Kasumi-1 (cell line): ENCODE measurements around the gene YLPM1.

ENCODE experiments used
- DNase-seq, 2 experiments: peaks; one replicate each; lab custom pipeline; 2025; lab: John Stamatoyannopoulos, UW

YLPM1 gene

DNA sequence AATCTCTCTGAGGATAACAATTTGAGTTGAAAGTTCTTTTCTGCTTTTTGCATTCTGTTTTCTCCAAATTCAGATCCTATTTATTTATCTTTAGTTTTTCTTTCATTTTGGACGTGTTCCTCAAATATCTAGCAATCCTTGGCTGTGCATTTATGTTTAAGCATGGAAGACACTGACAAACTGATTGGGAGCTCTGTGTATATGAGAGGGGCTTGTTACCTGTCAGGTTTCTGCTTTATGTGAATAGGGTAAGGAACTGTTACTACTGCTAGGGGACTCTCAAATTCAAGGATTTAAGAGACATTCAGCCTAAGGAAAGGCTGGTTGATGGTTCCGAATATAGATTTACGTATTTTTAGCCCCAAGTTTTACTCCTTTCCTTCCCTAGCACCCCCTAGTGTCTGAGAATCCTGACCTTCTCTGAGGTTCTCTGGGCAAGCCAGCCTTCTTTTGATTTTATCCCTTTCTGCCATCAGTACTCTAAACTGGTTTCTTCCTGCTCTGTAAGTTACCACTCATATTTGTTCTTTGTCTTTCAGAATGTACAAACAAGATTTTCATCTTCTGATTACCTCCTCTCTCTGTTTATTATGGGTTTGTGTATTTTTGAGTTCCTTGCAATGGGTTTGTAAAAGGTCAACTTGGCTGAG lies 30.5 kb downstream of the YLPM1 start:
- DNase-seq = peak; percentile 16 to 47

DNA sequence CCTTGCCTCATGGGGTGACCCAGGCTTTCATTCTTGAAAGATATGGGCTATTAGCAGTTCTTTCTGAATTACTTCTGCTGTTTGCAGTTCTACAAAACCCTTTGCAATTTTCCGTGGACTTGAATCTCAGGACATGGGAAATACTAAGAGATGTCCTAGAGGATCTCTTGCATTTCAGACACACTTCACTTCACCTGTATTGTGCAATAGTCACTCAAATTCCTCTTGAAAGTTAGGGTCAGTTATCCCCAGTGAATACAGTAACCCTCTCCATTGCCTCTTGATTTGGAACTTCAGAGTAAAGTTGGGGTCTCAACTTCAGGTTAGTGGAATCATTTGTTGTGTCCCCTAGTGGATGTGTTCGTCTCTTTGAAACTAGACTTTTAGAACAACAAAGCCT lies 31.8 kb downstream of the YLPM1 start:
- no peak for DNase-seq

DNA sequence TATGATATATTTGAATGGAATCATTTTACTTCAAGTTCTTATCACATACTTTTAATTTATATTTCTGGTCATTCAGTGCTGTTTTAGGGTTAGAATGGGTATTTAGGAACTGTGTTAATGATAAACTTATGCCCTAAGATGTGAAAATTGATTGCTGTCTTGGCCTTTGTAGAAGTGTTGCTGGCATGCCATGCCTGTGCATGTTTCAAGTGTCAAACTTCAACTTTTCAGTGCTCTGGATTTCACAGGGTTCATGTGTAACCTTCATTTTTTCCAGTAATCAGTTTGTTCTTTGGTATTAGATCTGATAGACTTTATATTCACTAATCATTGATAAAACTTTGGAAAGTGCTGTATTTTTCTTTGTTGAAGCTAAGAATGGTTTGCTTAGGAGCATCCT lies 36.6 kb downstream of the YLPM1 start:
- no peak for DNase-seq

DNA sequence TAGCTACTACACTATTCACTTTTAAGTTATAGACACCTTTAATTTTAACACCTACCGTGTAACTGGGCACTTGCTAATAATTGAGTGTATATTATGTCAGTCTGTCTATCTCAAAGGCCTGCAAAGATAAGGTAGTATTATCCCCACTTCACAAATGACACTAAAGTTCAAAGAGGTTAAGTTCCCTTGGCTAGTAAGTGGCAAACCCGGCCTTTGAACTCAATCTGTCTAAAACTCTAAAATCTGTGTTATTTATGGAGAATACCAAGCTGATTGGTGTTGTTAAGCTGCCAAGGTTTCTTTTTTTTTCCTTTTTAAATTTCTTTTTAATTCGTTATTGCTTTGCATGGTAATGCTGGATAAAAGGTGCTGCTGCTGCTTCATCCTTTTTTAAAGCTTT lies 37.7 kb downstream of the YLPM1 start:
- DNase-seq = no peak

DNA sequence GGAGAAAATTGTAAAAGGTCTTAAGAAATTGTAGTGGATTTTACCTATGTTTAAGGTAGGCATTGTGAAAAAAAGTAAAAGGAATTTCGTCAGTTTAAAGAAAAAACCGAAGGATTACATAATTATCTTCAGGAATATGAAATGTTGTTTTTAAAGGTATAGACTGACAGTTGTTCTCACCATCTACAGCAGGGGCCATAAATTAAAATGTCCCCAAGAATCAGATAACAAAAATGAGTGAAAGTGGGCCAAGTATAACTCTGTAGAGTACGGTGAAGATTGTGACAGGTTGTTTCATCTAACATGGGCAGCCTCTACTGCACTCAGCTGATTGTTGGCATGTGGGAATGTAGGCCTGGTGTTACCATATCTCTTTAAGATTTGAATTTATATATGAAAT lies 38.3 kb downstream of the YLPM1 start:
- DNase-seq = no peak

DNA sequence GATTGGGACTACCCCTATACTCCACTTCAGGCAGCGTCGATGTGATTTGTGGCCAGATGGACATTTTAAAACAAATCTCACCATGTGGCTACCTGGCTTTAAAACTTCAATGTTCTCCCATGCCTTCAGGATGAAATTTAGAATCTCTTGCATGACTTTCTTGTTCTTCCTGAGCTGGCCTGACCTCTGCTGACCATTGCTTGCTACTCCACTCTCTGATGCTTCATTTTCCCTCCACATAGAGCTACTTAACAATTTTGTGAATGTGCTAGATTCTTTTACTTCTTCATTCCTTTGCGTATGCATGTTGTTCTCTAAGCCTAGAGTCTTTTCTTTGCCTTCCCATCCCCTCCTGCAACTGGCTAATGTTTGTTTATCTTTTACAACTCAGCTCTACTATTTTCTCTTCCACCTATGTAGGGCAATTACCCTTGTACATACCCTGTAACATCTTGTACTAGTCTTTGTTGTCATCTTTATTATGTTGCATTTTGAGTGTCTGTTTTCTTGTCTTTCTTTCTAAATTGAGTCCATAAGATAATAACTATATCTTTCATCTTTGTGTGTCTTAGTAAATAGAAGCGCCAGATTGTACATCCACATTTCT lies 41.2 kb downstream of the YLPM1 start:
- DNase-seq = peak; percentile 67 to 78

DNA sequence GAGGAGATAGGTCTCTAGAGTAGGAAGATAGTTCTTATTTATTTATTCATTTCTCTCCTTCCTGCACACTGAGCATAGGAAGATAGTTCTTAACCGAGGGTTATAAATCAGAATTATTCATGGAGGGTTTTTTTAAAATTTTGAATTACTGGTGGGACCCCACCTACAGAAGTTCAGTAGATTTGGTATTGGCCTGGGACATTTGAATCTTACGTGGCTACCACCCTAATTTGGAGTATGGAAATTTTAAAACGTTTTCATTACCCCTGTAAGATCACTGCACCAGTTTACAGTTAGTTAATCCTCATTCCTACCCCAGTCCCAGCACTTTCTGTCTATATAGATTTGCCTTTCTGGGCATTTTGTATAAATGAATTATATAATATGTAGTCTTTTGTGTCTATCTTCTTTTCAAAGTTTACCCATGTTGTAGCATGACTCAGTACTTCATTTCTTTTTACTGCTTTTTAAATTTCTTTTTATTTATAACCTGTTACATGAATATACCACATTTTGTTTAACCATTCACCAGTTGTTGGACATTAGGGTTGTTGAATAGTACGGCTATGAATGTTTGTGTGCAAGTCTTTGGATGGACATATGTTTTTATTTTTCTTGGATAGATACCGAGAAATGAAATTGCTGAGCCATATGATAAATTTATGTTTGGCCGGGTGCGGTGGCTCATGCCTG lies 44.9 kb downstream of the YLPM1 start:
- no peak for DNase-seq

DNA sequence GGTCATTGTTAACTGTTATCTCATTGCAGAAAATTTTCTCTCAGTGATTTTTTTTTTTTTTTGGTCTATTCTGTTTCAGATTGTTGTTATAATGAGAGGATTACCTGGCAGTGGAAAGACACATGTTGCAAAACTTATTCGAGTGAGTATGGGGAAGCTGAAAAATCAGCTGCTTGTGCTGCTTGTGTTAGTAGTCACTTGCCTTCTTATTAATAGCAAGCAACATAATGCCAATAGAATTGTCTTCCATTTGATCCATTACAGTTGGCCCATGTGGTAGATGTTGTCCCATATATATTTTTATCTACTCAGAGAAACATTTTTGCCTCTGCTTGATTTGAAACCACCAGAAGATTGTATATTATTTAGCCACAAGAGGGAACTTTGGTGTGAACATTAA lies 53.0 kb downstream of the YLPM1 start:
- no peak for DNase-seq

DNA sequence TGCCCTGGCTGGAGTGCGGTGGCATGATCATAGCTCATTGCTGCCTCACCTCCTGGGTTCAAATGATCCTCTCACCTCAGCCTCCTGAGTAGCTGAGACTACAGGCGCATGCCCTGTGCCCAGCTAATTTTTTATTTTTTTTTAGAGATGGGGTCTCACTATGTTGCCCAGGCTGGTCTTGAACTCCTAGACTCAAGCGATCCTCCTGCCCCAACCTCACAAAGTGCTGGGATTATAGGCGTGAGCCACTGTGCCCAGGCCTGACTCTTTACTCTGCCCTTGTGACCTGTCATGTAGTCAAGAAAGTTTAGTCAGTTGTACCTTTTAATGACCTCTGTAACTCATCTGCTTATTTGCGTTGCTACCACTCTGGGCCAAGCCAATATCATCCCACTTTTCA lies 57.2 kb downstream of the YLPM1 start:
- no peak for DNase-seq

DNA sequence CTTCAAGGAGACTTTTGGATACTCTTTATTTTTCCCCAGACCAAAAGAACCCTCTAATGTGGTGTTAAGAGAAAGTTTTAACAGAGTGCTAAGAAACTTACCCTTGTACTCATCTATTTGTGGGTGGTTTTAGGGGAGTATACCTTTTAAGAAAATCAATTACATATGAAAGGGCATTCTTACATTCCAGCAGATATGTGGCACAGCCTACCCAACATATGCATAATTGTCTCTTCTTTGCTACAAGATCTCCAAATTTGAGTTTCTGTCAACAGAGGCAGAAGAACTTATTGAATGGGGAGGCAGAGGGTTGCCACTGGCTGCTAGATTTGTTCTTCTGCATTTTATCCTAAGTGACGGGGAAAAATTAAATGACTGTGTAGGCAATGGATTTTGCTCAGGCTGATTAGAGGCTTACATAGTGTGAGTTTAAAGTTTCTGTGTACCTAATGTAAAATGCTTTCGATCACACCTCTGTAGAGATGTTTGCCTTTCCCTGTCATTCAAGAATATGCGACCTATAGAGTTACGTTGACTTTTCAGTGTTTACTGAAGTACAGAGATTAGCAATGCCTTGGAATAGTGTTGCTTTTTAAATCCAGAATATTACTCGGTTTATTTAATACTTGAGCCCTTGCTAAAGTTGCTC lies 58.3 kb downstream of the YLPM1 start:
- DNase-seq = no peak

DNA sequence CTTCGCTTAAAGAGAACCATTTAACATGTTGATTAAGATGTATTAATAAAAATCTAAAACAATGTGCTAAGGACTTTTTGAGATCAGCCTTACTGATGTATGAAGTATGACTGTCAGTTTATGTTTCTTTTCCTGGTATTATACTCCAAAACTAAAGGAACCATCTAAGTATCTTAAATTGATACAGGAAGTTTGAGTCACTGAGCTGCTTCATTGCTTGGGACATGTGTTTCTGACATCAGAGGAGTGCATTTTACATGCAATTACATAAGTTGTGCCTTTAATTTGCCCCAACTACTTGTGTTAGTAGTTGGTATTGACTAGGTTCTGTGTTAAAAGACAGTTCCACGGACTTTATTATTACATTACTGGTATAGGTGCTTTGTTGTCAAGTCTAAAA lies 61.9 kb downstream of the YLPM1 start:
- DNase-seq = peak in 1 of 2 experiments; percentile 20

DNA sequence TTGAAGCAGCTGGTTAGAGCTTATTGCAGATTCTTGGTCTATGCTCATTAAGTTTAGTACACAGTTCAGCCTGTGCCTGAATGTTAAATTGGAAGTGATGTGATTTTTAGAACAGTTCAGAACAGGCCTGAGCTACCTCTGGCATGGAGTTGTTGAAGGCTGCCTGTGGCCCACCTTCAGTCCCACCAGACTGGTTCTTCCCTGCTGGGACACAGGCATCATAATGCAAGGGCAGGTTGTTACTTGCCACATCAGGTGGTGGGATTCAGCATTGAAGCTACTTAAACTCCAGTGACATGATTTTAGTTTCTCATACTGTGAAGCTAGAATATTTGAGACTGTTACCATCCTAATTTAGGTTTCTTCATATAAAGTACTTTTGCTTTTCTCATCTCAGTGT lies 63.5 kb downstream of the YLPM1 start:
- no peak for DNase-seq

DNA sequence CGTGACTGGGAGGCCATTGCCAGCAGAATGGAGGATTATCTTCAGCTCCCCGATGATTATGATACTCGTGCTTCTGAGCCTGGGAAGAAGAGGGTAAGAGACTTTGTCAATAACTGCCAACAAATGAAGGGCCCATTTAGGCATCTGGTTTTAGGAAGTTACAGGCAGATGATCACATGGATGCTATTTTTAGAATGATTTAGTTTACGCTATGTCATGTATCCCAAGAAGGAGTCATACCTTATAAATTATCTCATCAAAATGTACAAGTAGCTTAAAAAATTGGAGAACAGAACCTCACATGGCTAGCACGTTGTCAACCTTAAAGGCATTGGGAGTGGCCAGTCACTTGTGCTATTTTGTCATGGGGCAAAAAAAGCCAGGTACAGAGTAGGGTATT lies 66.1 kb downstream of the YLPM1 start:
- DNase-seq = no peak

DNA sequence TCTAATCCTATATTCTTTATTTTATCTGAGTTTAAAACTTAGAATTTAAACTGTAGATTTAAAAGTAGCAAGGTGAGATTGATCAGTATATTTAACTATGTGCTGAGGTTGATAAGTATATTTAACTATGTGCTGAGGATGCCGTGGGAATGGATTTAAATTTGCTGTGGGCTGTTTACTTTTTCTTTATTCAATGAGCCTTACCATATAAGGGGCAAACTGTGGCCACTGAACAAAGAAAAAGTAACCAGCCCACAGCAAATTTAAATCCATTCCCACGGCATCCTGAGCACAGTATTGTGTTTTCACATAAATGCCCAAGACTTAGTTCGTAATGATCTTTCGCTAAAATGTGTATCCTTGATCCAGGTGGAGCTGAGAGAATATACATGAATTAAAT lies 69.7 kb downstream of the YLPM1 start:
- DNase-seq = no peak

DNA sequence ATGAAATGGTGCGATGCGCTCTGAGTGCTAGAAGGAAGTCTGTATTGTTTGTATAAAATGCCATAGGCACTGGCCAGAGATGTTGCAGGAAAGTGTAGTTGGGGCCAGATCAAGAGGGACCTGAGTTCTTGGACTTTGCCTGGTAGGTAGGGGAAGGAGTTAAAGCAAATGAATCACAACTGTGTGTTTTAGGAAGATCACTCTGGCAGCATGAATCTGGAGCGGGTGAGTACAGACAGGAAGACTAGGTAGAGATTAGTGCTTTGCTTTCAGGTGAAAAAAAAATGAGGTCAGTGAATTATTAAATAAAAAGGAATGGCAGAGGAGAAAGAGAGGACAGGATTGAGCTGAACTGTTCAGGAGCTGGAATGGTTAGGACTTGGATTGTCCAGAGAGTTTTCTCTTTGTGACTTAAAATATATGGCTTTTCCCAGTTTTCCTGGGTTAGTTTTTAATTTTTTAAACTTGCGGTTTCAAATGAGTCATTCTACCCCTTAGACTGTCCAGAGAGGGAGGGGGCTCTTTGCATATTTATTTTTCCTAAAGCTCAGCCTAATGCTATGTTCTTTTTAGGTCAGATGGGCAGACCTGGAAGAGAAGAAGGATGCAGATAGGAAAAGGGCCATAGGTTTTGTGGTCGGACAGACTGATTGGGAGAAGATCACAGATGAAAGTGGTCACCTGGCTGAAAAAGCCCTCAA lies 71.7 kb downstream of the YLPM1 start:
- no peak for DNase-seq

DNA sequence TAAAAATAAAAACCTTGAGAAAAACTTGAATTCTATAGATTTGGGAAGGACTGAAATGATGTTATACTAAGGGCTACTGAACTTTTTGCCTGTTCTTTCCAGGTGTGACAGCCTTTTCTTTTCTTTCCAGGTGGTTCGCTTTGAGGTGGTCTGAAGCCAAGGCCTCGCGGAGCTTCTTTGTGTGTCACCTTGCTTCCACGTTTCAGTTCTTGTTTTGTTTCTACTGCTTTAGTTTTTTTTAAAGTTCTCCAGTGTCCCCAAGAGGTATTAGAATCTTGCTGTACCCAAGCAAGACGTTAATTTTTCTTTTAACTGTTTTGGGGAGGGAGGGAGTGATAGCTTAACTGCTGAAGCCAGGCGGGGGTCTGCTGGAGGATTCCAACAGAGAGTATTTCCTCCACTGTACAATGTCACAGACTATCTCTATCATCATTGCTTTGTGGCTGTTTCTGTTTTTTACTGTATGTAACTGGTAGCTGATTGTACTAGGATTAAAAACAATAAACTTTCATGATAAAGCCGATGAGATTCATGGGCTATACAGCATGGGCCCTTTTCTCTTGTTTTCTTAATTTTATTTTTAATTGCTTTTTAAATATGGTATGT lies 72.6 kb downstream of the YLPM1 start:
- no peak for DNase-seq

DNA sequence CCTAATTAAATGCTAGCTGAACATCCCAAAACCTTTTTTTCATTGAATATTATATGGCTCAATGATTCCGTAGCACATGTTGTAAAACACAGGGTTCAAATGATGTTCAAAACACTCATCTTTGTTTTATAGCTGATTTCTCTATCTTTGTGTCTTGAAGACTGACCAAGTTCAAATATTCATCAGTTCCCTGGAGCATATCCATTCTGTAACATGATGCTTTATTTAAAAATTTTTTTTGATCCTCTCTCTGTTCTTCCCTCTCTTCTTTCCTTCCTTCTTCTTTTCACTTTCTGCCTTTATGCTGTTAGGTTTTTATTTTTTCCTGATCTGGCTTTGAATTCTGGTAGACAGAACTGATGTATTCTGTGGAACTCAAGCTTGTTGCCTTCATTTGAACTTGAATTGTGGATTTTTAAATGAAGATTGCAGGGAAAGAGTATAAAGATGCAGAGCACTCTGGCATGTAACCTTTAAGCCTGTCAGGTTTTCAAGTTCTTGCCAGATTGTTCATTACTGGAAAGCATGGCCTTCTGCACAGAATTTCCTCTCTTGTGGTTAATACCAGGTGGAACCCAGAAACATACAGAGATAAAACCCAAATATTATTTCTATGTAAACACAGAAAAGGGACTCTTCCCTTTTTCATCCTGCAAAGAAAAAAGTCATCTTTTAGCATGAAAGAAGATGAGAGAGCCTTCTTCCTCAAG lies 73.3 kb downstream of the YLPM1 start:
- no peak for DNase-seq

DNA sequence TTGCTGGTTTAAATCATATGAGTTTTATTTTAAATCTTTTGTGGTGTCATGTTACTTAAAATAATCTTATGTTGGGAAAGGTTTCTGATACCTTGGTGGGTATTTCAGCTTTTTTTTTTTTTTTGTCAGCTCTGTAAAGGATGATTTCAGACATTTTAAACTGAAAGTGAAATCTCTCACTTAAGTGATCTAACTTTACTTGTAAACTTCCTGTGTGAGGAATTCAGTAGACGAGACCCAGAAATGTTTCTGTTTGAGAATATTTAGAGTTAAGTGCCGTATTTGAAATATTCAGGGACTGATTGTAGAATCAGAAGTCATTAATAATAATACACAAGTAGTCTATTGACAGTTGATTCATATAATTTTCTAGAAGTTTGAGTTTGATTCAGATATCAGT lies 75.0 kb downstream of the YLPM1 start:
- no peak for DNase-seq

DNA sequence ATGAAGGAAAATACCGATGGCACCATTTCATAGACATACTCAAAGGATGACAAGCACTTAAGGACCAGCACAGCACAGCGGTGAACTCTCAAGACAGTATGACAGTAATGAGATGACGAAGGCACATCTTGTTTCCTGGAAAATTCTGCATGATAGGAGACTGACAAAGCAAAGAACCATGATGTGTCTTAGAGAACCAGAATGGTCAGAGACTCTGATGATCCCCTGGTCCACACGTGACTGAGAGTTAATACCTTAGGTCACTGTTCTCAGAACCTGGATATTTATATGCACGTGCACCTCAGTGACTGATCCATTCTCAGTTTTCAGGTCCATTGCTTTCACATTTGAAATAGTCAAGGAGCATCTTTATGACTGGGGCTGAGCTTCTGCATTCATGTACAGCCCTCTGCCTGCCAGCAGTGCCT lies 77.5 kb downstream of the YLPM1 start:
- no peak for DNase-seq

DNA sequence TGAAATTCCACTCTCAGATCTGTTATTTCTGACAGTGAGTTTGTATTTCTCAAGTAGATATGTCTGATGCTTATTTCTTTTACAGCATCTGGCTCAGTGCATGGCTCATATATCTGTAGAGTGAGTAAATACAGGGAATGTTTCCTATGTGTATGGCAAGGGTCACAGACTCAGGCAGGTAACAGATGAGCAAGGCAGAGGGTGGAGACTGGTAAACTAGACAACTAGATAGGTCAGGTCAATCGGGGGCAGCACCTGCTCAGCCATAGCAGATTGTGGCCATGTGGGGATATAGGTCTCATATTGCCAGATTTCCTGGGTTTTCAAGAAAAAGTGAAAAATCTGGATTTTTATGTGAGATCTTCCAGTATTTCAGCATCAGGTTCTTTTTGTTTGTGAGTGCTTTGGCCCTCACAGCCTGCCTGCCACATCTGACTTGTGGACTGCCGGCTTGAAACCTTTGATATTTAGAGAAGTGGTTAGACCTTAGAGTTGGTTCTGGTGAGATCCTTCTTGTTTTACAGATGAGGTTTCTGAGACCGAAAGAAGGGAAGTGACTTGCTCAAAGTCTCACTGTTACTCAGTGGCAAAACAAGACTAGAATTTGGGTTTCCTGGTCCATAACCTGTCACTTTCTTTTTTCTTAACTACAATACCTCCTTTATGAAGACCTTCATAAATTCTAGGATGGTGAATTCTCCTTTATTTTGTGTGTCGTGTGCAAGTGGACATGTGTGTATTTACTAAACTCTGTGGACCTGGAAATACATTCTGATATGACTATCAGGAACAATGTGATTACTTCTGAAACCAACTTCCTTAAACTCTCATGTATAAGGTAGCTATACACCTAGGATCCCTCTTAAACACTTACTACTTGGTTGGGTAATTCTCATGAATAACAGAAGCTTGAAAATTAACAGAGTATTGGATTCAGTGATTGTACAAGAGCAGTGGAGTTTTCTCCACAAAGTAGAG lies 78.4 kb downstream of the YLPM1 start:
- peak; percentile 58 to 73 for DNase-seq
